Effector CD4-positive, alpha-beta T cell (primary cell): ENCODE measurements around the gene PBX1.
A peak's percentile ranks its signal among the peaks of the same experiment; 100 is the strongest.
"Not testable (repeated sequence)": the region's sequence is repeated elsewhere in the genome, so short reads cannot be mapped to it uniquely, and the experiment has no call there.

ENCODE experiments used
- DNase-seq: peaks from one replicate; pipeline ENCODE4 v3.0.0-alpha.2; 2020
- total RNA-seq: gene quantifications from one replicate; lab custom pipeline; 2026; lab: John Stamatoyannopoulos, UW

The PBX1 gene
- total RNA-seq = 0.56 reads per million

- DNase-seq = peak; percentile 32
Measured at GRCh38 chr1:164558461-164559341, at the start of gene PBX1. Gene PBX1, plus strand, starts transcription at chr1:164559184.

GRCh38 chr1:164510435-164510834 lies 48.5 kb upstream of the PBX1 start:
- DNase-seq = no peak

GRCh38 chr1:164511001-164511705 lies 47.8 kb upstream of the PBX1 start:
- DNase-seq = no peak

GRCh38 chr1:164515231-164515630 lies 43.8 kb upstream of the PBX1 start:
- DNase-seq = no peak

GRCh38 chr1:164515711-164516331 lies 43.2 kb upstream of the PBX1 start:
- no peak for DNase-seq

GRCh38 chr1:164516591-164516990 lies 42.4 kb upstream of the PBX1 start:
- DNase-seq = no peak

- no peak for DNase-seq
Measured at GRCh38 chr1:164518692-164519332, 40.2 kb upstream of the PBX1 start.

GRCh38 chr1:164519426-164519825 lies 39.6 kb upstream of the PBX1 start:
- no peak for DNase-seq

- no peak for DNase-seq
Measured at GRCh38 chr1:164524810-164525209, 34.2 kb upstream of the PBX1 start.

- no peak for DNase-seq
Measured at GRCh38 chr1:164534863-164535610, 23.9 kb upstream of the PBX1 start.

- not testable (repeated sequence) for DNase-seq
Measured at GRCh38 chr1:164552463-164552988, 6.5 kb upstream of the PBX1 start.

- DNase-seq = no peak
Measured at GRCh38 chr1:164557270-164557669, 1.7 kb upstream of the PBX1 start.

GRCh38 chr1:164559342-164560051 lies 513 bp downstream of the PBX1 start:
- DNase-seq = no peak

- no peak for DNase-seq
Measured at GRCh38 chr1:164560121-164560541, 1.1 kb downstream of the PBX1 start.

GRCh38 chr1:164560556-164560955 lies 1.6 kb downstream of the PBX1 start:
- no peak for DNase-seq

- DNase-seq = no peak
Measured at GRCh38 chr1:164561007-164561406, 2.0 kb downstream of the PBX1 start.

GRCh38 chr1:164561472-164561871 lies 2.5 kb downstream of the PBX1 start:
- no peak for DNase-seq

- DNase-seq = no peak
Measured at GRCh38 chr1:164562061-164562460, 3.1 kb downstream of the PBX1 start.

GRCh38 chr1:164562511-164562910 lies 3.5 kb downstream of the PBX1 start:
- no peak for DNase-seq

GRCh38 chr1:164562947-164563520 lies 4.0 kb downstream of the PBX1 start:
- DNase-seq = no peak
